NT2/D1 (cell line): ENCODE results near the gene CNKSR2.

Experiments
- DNase-seq: peaks from one replicate; pipeline ENCODE4 v3.0.0-alpha.2; 2011; ENCODE audit warnings: low read depth, low spot score
- H3K27me3 ChIP-seq: 2 replicates; pipeline ENCODE4 v1.6.0; 2011; ENCODE audit warnings: mild to moderate bottlenecking; ENCODE audit not compliant: insufficient read length, insufficient read depth
- H3K36me3 ChIP-seq: 2 replicates; pipeline ENCODE4 v1.6.1; 2011; ENCODE audit warnings: mild to moderate bottlenecking, low read length, mixed read lengths; ENCODE audit not compliant: insufficient read depth, insufficient read length
- H3K4me1 ChIP-seq: 2 replicates; pipeline ENCODE4 v1.5.1; 2011; ENCODE audit not compliant: insufficient read depth, insufficient read length
- H3K4me3 ChIP-seq: 2 replicates; pipeline ENCODE4 v1.5.1; 2011; ENCODE audit warnings: low read depth; ENCODE audit not compliant: insufficient read length
- H3K9ac ChIP-seq: 2 replicates; pipeline ENCODE4 v1.6.0; 2011; ENCODE audit warnings: low read depth; ENCODE audit not compliant: insufficient read length
- H3K9me3 ChIP-seq: 2 replicates; pipeline ENCODE4 v1.5.1; 2011; ENCODE audit warnings: mild to moderate bottlenecking, low read length; ENCODE audit not compliant: insufficient read depth
- SUZ12 ChIP-seq: IDR thresholded peaks from 2 replicates; pipeline ENCODE4 v1.6.1; 2011; ENCODE audit not compliant: insufficient read length, insufficient read depth; ENCODE audit errors: extremely low read depth
- YY1 ChIP-seq: IDR thresholded peaks from 2 replicates; pipeline ENCODE4 v1.6.1; 2011; ENCODE audit not compliant: insufficient read length, insufficient read depth
- ZNF274 ChIP-seq: IDR thresholded peaks from 2 replicates; pipeline ENCODE4 v1.6.1; 2011; ENCODE audit warnings: mild to moderate bottlenecking, low read depth, low read length

CNKSR2 gene

DNA sequence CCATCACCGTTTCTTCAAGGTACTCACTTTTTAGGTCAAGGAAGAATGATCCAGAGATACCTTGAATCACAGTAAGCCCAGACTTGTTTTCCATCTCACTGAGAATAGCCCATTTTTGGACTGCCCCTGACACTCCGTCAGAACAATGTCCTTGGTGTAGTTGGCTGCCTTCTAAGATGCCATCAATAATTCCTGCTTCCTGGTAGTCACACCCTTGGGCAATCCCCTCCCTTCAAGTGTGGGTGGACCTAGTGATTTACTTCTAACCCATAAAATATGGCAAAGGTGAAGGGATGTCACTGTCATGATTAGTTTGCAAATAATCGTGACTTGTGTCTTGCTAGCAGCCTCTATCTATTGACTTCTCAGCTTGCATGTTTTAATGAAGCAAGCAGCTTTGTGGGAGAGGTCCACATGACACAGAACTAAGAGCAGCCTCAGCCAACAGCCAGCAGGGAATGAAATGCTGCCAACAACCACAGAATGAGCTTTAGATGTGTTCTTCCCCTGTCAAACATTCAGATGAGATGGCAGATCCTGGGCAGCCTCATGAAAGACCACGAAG is 303.9 kb downstream of the CNKSR2 start:
- H3K9me3 ChIP-seq, result no peaks in the 10 kb centered on the region
- TF ChIP-seq SUZ12 (no peak), ZNF274 (no peak), YY1 (no peak)
- H3K27me3 ChIP-seq, result no peaks in the 10 kb centered on the region
- no peak overlapping the region for H3K4me3 ChIP-seq
- no peak overlapping the region for H3K9ac ChIP-seq
- H3K36me3 ChIP-seq, result no peaks in the 10 kb centered on the region
- no peak for DNase-seq
- H3K4me1 ChIP-seq, result no peaks in the 10 kb centered on the region

GRCh38 chrX:21683941-21684340 is 309.7 kb downstream of the CNKSR2 start:
- Histone ChIP-seq H3K9me3 (no peaks in the 10 kb centered on the region), H3K4me1 (no peaks in the 10 kb centered on the region), H3K27me3 (no peaks in the 10 kb centered on the region), H3K4me3 (no peak overlapping the region), H3K9ac (no peak overlapping the region), H3K36me3 (no peaks in the 10 kb centered on the region)
- no peak for DNase-seq
- no peak for TF ChIP-seq YY1
- TF ChIP-seq SUZ12, result no peak
- TF ChIP-seq ZNF274, result no peak

DNA sequence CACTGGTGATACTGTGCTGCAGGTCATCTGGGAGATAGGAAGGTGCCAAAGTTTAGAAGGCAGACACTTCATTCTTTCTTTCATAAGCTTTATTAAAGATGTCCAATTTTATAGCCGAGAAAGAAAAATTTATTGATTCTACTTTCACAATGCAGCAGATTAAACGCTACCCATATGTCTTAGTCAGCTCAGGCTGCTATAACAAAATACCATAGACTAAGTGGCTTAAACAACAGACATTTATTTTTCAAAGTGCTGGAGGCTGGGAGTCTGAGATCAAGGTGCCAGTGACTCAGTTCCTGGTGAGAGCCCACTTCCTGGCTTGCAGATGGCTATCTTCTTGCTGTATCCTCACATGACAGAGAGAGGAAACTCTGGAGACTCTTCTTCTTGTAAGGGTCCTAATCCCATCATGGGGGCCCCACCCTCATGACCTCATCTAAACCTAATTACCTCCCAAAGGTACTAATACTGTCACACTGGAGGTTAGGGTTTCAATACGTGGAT is 317.3 kb downstream of the CNKSR2 start:
- no peak for DNase-seq
- Histone ChIP-seq H3K9ac (no peak overlapping the region), H3K9me3 (no peaks in the 10 kb centered on the region), H3K4me1 (no peaks in the 10 kb centered on the region), H3K36me3 (no peaks in the 10 kb centered on the region), H3K27me3 (no peaks in the 10 kb centered on the region), H3K4me3 (no peak overlapping the region)
- TF ChIP-seq ZNF274 (no peak), YY1 (no peak), SUZ12 (no peak)

- no peaks in the 10 kb centered on the region for H3K9me3 ChIP-seq
- TF ChIP-seq YY1 (no peak), ZNF274 (no peak), SUZ12 (no peak)
- H3K4me1 ChIP-seq, result no peaks in the 10 kb centered on the region
- no peak overlapping the region for H3K4me3 ChIP-seq
- H3K9ac ChIP-seq, result no peak overlapping the region
- DNase-seq, result no peak
- no peaks in the 10 kb centered on the region for H3K36me3 ChIP-seq
- no peaks in the 10 kb centered on the region for H3K27me3 ChIP-seq
Measured at GRCh38 chrX:21698272-21698671, 324.1 kb downstream of the CNKSR2 start.

- no peak for DNase-seq
- H3K9ac ChIP-seq, result no peak overlapping the region
- H3K4me3 ChIP-seq, result no peak overlapping the region
- H3K4me1 ChIP-seq, result no peaks in the 10 kb centered on the region
- H3K36me3 ChIP-seq, result no peaks in the 10 kb centered on the region
- no peaks in the 10 kb centered on the region for H3K9me3 ChIP-seq
- no peaks in the 10 kb centered on the region for H3K27me3 ChIP-seq
- TF ChIP-seq YY1, result no peak
- TF ChIP-seq SUZ12, result no peak
- TF ChIP-seq ZNF274, result no peak
Measured at GRCh38 chrX:21699136-21699535, 324.9 kb downstream of the CNKSR2 start.

DNA sequence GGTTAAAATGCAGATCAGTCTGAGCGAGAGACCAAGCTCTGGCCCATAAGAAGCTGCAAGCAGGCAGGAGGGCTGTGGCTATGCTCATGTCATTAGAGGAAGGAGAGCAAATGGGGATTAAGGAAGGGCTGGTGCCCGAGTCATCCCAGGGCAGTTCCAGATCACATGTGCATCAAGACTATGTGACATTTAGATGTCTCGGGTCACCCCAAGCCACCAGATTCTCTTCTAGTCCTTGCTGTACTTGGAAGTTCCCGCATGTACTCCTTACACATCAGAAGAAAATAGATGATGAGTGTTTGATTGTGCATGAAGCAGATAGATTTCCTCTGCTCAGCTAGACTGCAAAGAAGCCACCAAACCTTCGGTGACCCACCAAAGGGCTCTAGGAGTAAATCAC is 326.1 kb downstream of the CNKSR2 start:
- no peaks in the 10 kb centered on the region for H3K27me3 ChIP-seq
- H3K9me3 ChIP-seq, result no peaks in the 10 kb centered on the region
- H3K4me3 ChIP-seq, result no peak overlapping the region
- no peaks in the 10 kb centered on the region for H3K36me3 ChIP-seq
- H3K9ac ChIP-seq, result no peak overlapping the region
- TF ChIP-seq ZNF274 (no peak), SUZ12 (no peak), YY1 (no peak)
- H3K4me1 ChIP-seq, result no peaks in the 10 kb centered on the region
- DNase-seq, result no peak

DNA sequence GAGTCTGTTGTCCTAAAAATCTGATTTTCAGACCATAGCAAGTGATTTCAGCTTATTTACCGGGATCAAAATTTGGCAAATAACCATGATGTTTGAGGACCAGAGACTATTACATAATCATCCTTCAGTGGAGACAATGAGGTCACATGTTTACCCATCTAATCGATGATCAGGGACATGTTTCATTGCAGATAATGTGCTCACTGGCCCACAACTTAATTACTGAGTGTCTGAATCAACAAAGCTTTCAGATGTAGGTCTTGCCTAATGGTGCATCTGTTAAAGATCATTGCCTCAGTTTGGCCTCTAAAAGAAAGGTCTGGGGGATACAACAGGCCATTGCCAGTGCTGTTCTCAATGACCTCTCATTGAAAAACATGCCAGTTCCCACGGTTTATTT is 326.7 kb downstream of the CNKSR2 start:
- TF ChIP-seq SUZ12 (no peak), ZNF274 (no peak), YY1 (no peak)
- DNase-seq, result no peak
- Histone ChIP-seq H3K9ac (no peak overlapping the region), H3K27me3 (no peaks in the 10 kb centered on the region), H3K4me1 (no peaks in the 10 kb centered on the region), H3K4me3 (no peak overlapping the region), H3K9me3 (no peaks in the 10 kb centered on the region), H3K36me3 (no peaks in the 10 kb centered on the region)

GRCh38 chrX:21702725-21703124 is 328.5 kb downstream of the CNKSR2 start:
- no peak overlapping the region for H3K9ac ChIP-seq
- TF ChIP-seq YY1, result no peak
- no peak for TF ChIP-seq SUZ12
- TF ChIP-seq ZNF274, result no peak
- H3K27me3 ChIP-seq, result no peaks in the 10 kb centered on the region
- no peak overlapping the region for H3K4me3 ChIP-seq
- no peaks in the 10 kb centered on the region for H3K36me3 ChIP-seq
- DNase-seq, result no peak
- no peaks in the 10 kb centered on the region for H3K4me1 ChIP-seq
- H3K9me3 ChIP-seq, result no peaks in the 10 kb centered on the region
